Lung (tissue), 12 donors: ENCODE results near the gene PRLHR. TPM values are rescaled to one million over a fixed set of nuclear protein-coding genes. Genes with fewer than 3 reads are reported as not detected.
A peak's percentile ranks its signal among the peaks of the same experiment; 100 is the strongest.

ENCODE experiments used
- ATAC-seq: fragments of 200-7000 bp; cut with Tn5 transposase; one replicate; pipeline ENCODE4 v1.9.1; 2020; ENCODE audit warnings: moderate number of reproducible peaks; ENCODE audit not compliant: insufficient read depth, low FRiP score
- DNase-seq, 3 donors: peaks; one replicate each; pipeline ENCODE4 v3.0.0-alpha.2; 2013 to 2017
- H3K27ac ChIP-seq, 2 donors: one replicate each; pipeline ENCODE4 v1.5.1; 2013; ENCODE audit warnings: mild to moderate bottlenecking in 2 of 2, moderate library complexity in 2 of 2, control low read depth in 1 of 2, inconsistent platforms in 1 of 2, low read depth in 1 of 2, low read length in 1 of 2
- H3K27me3 ChIP-seq, 3 donors: one replicate each; pipeline ENCODE4 v1.5.1; 2013; ENCODE audit warnings: low read length in 2 of 3; ENCODE audit not compliant: control insufficient read depth in 3 of 3, insufficient read depth in 3 of 3
- H3K36me3 ChIP-seq, 4 donors: one replicate each; pipeline ENCODE4 v1.5.1; 2013; ENCODE audit warnings: low read length in 4 of 4, mild to moderate bottlenecking in 1 of 4, moderate library complexity in 1 of 4; ENCODE audit not compliant: control insufficient read depth in 4 of 4, insufficient read depth in 4 of 4
- H3K4me1 ChIP-seq, 5 donors: one replicate each; pipeline ENCODE4 v1.5.1; 2013; ENCODE audit warnings: low read length in 5 of 5, mild to moderate bottlenecking in 2 of 5, moderate library complexity in 1 of 5; ENCODE audit not compliant: control insufficient read depth in 5 of 5, insufficient read depth in 5 of 5
- H3K4me3 ChIP-seq: one replicate; pipeline ENCODE4 v1.5.1; 2013; ENCODE audit warnings: mild to moderate bottlenecking, control low read depth, moderate library complexity
- H3K9ac ChIP-seq, 2 donors: one replicate each; pipeline ENCODE4 v1.5.1; 2013; ENCODE audit warnings: low read length in 2 of 2, control low read depth in 1 of 2; ENCODE audit not compliant: insufficient read depth in 1 of 2
- H3K9me3 ChIP-seq, 4 donors: one replicate each; pipeline ENCODE4 v1.5.1; 2013; ENCODE audit warnings: low read length in 3 of 4, mild to moderate bottlenecking in 1 of 4, moderate library complexity in 1 of 4; ENCODE audit not compliant: control insufficient read depth in 4 of 4, insufficient read depth in 3 of 4
- WGBS, 2 donors: extraction: QIAGEN DNeasy Blood & Tissue Kit; methylation state at CpG; one replicate each; pipeline ENCODE4 v1.1.7; 2013; 5-methylcytosine and 5-hydroxymethylcytosine counted together
- polyA plus RNA-seq, 2 donors: library from polyadenylated mRNA; stranded (reverse); fragments of 200-250 nt; gene quantifications; one replicate each; pipeline ENCODE4 v1.2.1, GENCODE V29; 2013
- total RNA-seq, 2 donors: library from RNA; depleted of rRNA in 1 of 2; stranded (reverse); fragments of >200 nt in 1 of 2; gene quantifications; one replicate each; pipeline ENCODE4 v1.2.1, GENCODE V29; 2014 to 2021
- TF ChIP-seq, protein P1 (sequence below): IDR thresholded peaks from 2 replicates; pipeline ENCODE4 v1.5.1; 2012; ENCODE audit warnings: mild to moderate bottlenecking; ENCODE audit errors: control extremely low read depth, extremely low read depth
- donor health status: control.
- donor health status: control.
- donor health status: Bipolar disorder and iron deficiency.
- donor health status: healthy.
- donor health status: DM: yes; HTN: yes; CAD: no.

PRLHR gene
- total and polyA plus RNA-seq, 4 donors: not detected

DNA sequence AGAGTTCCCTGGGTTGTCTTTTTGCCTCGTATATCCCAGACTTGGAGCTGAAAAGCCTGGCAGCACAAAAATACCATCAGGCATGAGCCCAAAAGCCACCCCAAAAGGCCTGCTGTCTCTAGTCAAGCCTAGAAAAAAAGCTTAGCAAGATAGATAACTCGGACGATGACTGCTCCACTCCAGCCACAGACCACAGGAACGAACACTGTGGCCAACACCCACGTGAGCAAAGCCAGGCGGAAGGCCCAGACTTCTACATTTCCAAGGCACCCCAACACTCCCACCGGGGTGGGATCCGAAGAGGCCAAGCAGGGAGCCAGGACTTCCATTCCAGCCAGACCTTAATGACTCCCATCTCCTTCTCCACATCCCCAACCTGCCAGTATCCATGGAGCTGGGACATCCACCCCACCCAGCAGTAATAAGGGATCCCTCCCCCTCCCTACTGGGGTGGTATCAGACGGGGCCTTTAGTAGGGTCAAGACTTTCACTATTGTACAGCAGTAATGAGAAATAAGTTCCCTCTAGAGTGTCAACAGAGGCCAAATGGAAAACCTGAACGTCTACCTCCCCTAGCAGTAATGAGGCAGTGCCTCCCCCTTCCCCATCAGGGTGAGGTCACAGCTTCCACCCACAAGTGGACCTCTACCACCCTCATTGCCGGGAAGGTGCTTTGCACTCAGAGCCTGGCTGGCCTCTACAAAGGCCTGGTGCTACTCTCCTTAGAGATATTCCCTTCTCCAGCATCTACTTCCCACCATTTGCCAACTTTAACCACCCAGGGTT, 23.0 kb downstream of the PRLHR start:
- no peak for DNase-seq
- 75 to 80% methylated on average over 11 of the region's 11 CpGs for WGBS, 2 donors
- Histone ChIP-seq H3K27me3 (no peaks in the 10 kb centered on the region), H3K9ac (no peak overlapping the region), H3K9me3 (no peaks in the 10 kb centered on the region), H3K27ac (no peak overlapping the region), H3K36me3 (no peaks in the 10 kb centered on the region), H3K4me3 (no peak overlapping the region), H3K4me1 (no peaks in the 10 kb centered on the region)
- no peak for ATAC-seq
- TF ChIP-seq, protein P1, sequence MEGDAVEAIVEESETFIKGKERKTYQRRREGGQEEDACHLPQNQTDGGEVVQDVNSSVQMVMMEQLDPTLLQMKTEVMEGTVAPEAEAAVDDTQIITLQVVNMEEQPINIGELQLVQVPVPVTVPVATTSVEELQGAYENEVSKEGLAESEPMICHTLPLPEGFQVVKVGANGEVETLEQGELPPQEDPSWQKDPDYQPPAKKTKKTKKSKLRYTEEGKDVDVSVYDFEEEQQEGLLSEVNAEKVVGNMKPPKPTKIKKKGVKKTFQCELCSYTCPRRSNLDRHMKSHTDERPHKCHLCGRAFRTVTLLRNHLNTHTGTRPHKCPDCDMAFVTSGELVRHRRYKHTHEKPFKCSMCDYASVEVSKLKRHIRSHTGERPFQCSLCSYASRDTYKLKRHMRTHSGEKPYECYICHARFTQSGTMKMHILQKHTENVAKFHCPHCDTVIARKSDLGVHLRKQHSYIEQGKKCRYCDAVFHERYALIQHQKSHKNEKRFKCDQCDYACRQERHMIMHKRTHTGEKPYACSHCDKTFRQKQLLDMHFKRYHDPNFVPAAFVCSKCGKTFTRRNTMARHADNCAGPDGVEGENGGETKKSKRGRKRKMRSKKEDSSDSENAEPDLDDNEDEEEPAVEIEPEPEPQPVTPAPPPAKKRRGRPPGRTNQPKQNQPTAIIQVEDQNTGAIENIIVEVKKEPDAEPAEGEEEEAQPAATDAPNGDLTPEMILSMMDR: no peak

DNA sequence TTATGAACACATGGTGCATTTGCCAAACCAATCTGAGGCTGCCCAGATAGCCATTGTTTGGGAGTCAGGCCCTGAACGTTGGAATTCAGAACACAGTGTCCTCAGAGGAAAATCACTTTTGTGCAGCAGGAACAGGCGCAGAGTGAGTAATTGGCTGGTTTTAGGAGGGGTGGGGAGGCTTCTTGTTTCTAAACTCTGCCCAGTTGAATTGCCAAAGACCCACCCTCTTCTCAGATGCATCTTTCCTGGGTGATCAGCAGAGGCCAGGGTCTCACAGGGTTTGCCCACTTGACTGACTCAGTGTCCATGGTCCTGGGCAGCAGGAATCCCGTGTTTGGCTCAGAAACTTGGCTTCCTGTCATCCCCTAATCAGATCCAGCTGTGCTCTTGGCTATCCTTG, 24.3 kb downstream of the PRLHR start:
- peak; percentile 30 for ATAC-seq
- H3K27ac ChIP-seq: no peak overlapping the region

DNA sequence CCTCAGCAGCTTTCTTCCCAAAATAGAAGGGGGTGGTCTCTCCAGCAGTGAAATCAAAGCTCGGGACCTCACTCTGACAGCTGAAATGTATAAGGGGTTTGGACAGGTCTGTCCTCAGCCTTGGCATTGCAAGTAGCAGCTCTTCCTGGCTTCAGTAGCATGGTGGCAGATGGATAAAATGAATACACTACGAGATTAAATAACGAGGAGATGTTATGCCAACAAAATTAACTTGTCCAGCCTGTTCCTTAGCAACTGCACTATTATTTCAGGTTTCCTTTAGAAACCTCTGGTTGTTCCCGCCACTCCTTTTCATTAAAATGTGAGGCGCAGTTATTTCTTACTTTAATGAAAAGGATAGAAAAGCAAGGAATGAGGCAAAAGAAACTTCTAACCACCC, 24.9 kb downstream of the PRLHR start:
- TF ChIP-seq, protein P1: no peak
- ATAC-seq (no peak), DNase-seq (no peak)
- Histone ChIP-seq H3K27ac (no peak overlapping the region), H3K27me3 (no peaks in the 10 kb centered on the region), H3K9me3 (no peaks in the 10 kb centered on the region), H3K9ac (no peak overlapping the region), H3K36me3 (no peaks in the 10 kb centered on the region), H3K4me1 (no peaks in the 10 kb centered on the region), H3K4me3 (no peak overlapping the region)
- 72 to 86% methylated on average over 5 of the region's 5 CpGs for WGBS, 2 donors

More for the DNA sequence above, 24.3 kb downstream of the PRLHR start:
- no peak for DNase-seq
- H3K9me3 ChIP-seq: no peaks in the 10 kb centered on the region
- no peaks in the 10 kb centered on the region for H3K36me3 ChIP-seq
- H3K27me3 ChIP-seq: no peaks in the 10 kb centered on the region
- TF ChIP-seq, protein P1: no peak
- no peak overlapping the region for H3K9ac ChIP-seq
- H3K4me1 ChIP-seq: no peaks in the 10 kb centered on the region
- WGBS, 2 donors: 53 to 64% methylated on average over 3 of the region's 3 CpGs
- H3K4me3 ChIP-seq: no peak overlapping the region

DNA sequence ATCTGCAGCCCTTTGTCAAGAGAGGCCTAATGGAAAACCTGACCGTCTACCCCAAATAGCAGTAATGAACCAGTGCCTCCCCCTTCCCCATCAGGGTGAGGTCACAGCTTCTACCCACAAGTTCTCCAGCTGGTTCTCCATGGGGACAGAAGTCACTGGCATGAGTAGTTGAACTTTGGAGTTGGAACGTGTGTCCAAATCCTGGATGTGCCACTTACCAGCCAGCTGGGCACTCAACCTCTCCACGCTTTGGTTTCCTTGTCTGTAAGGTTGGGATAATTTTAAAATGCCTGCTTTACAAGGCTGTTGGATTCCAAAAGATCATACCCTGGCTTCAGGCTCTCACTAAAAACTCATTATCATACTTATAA, 25.6 kb downstream of the PRLHR start:
- Histone ChIP-seq H3K4me1 (no peaks in the 10 kb centered on the region), H3K36me3 (no peaks in the 10 kb centered on the region), H3K27ac (no peak overlapping the region), H3K9ac (no peak overlapping the region), H3K9me3 (no peaks in the 10 kb centered on the region), H3K4me3 (no peak overlapping the region), H3K27me3 (no peaks in the 10 kb centered on the region)
- ATAC-seq (no peak), DNase-seq (no peak)
- 91 to 94% methylated on average over 3 of the region's 3 CpGs for WGBS, 2 donors
- TF ChIP-seq, protein P1: no peak
